Measurements from ENCODE around the gene CFAP20. TPM values are rescaled to one million over a fixed set of nuclear protein-coding genes. Genes with fewer than 3 reads are reported as not detected.

The CFAP20 gene
- total RNA-seq, 4 donors from 2014 or later: 6.6 to 26.5 (median 21.4) TPM

DNA sequence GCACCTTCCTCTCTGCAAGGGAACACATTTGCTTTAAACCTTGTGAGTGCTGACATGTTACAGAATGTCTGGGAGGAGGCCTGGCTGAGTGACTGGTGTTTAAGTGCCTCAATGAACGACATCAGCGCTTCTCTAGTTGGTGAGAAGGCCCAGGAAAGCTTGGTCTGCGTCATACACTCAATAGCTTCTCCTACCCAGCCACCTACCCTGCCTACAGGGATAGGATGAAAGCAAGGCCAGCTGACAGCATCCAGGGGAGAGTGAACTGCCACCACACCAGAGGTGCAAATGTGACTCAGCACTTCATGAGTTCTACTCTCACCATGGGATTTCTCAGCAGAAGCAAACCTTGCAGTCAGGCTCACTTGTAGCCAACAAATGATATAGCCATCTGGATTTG lies 31.7 kb upstream of the CFAP20 start:
- TF ChIP-seq, protein P1, sequence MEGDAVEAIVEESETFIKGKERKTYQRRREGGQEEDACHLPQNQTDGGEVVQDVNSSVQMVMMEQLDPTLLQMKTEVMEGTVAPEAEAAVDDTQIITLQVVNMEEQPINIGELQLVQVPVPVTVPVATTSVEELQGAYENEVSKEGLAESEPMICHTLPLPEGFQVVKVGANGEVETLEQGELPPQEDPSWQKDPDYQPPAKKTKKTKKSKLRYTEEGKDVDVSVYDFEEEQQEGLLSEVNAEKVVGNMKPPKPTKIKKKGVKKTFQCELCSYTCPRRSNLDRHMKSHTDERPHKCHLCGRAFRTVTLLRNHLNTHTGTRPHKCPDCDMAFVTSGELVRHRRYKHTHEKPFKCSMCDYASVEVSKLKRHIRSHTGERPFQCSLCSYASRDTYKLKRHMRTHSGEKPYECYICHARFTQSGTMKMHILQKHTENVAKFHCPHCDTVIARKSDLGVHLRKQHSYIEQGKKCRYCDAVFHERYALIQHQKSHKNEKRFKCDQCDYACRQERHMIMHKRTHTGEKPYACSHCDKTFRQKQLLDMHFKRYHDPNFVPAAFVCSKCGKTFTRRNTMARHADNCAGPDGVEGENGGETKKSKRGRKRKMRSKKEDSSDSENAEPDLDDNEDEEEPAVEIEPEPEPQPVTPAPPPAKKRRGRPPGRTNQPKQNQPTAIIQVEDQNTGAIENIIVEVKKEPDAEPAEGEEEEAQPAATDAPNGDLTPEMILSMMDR (IDR thresholded peaks at IDR 0.05): no peak
- TF ChIP-seq POLR2A (IDR thresholded peaks at IDR 0.05) (no peak), POLR2AphosphoS5 (IDR thresholded peaks at IDR 0.05) (no peak), EP300 (IDR thresholded peaks at IDR 0.05; ENCODE audit: low read depth) (no peak)
- Histone ChIP-seq H3K27ac (no peak overlapping the region), H3K9me3 (no peaks in the 10 kb centered on the region), H3K4me1 (no peaks in the 10 kb centered on the region), H3K27me3 (no peaks in the 10 kb centered on the region), H3K36me3 (peaks cover 0 to 40% (median 20%) of the 10 kb centered on the region in 4 donors), H3K4me3 (no peak overlapping the region)
- intact Hi-C loops (cut with DNase I; ENCODE audit: low total_unique reads): no loop called here
- 75% methylated on average over 3 of the region's 3 CpGs; no CpG with 5 or more reads in 1 of the 2 donors for WGBS, 2 donors (ENCODE audit: low coverage in 1 of 2)
- in situ Hi-C loops (cut with MboI; ENCODE audit: low pct_ligation_motif_present in 1 of 4, low pct_unique_long_range_greater_than_20kb in 1 of 4, low sequenced_read_pairs in 3 of 4): no loop called here
- DNase-seq: no peak

DNA sequence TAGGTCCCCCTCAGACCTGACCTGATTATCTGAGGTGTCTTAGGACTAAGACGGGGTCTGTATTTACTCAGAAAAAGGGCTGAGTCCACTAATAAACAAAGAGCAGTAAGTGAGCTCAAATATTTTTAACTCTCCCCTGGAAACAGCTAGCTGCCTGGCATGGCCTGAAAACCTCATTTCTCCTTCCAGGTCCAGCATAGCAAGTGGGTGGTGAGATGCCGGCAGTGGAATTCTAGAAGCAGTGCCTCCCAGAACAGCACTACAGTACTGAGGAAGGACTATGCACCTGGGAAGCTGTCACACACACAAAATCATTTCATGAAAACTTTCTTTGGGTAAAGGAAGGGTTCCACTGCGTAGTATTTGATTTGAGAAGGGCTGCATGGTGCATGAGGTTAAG lies 29.5 kb upstream of the CFAP20 start:
- Histone ChIP-seq H3K4me1 (no peaks in the 10 kb centered on the region), H3K9me3 (no peaks in the 10 kb centered on the region), H3K36me3 (peaks cover 0 to 18% (median 10%) of the 10 kb centered on the region in 4 donors), H3K4me3 (no peak overlapping the region), H3K27ac (no peak overlapping the region), H3K27me3 (no peaks in the 10 kb centered on the region)
- WGBS, 2 donors (ENCODE audit: low coverage in 1 of 2): 86 to 91% methylated on average over 2 to 3 of the region's 3 CpGs
- no peak for DNase-seq
- TF ChIP-seq POLR2AphosphoS5 (IDR thresholded peaks at IDR 0.05) (no peak), POLR2A (IDR thresholded peaks at IDR 0.05) (no peak), EP300 (IDR thresholded peaks at IDR 0.05; ENCODE audit: low read depth) (no peak)
- TF ChIP-seq, protein P1 (IDR thresholded peaks at IDR 0.05): no peak
- intact Hi-C loops (cut with DNase I; ENCODE audit: low total_unique reads) (no loop called here), in situ Hi-C loops (cut with MboI; ENCODE audit: low pct_ligation_motif_present in 1 of 4, low pct_unique_long_range_greater_than_20kb in 1 of 4, low sequenced_read_pairs in 3 of 4) (no loop called here)

GRCh38 chr16:58157951-58158540 lies 28.9 kb upstream of the CFAP20 start:
- no peak overlapping the region for H3K27ac ChIP-seq
- in situ Hi-C loops (cut with MboI; ENCODE audit: low pct_ligation_motif_present in 1 of 4, low pct_unique_long_range_greater_than_20kb in 1 of 4, low sequenced_read_pairs in 3 of 4) (no loop called here), intact Hi-C loops (cut with DNase I; ENCODE audit: low total_unique reads) (no loop called here)
- DNase-seq: no peak
- no peak for TF ChIP-seq POLR2A (IDR thresholded peaks at IDR 0.05)
- WGBS, 2 donors (ENCODE audit: low coverage in 1 of 2): 82 to 87% methylated on average over 13 to 29 of the region's 29 CpGs
- H3K9me3 ChIP-seq: no peaks in the 10 kb centered on the region
- H3K27me3 ChIP-seq: no peaks in the 10 kb centered on the region
- peaks cover 0 to 15% (median 6%) of the 10 kb centered on the region in 4 donors for H3K36me3 ChIP-seq
- H3K4me1 ChIP-seq: no peaks in the 10 kb centered on the region
- no peak overlapping the region for H3K4me3 ChIP-seq

DNA sequence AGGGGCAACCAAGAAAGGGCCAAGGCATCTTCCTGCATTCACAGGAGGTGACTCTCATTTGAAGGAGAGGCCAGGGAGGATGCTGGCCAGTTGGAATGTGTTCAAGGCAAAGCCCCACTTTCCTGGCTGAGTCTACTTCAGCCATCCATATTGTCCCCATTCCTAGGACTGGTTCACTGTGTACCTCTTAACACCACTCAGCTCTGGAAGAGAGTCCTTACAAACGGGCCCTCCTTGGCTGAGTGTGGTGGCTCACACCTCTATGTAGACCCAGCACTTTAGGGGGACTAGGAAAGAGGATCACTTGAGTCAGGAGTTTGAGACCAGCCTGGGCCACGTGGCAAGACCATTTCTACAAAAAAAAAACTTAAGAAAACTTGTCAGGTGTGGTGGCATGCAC lies 28.1 kb upstream of the CFAP20 start:
- TF ChIP-seq POLR2A (IDR thresholded peaks at IDR 0.05) (no peak), EP300 (IDR thresholded peaks at IDR 0.05; ENCODE audit: low read depth) (no peak), POLR2AphosphoS5 (IDR thresholded peaks at IDR 0.05) (no peak)
- TF ChIP-seq, protein P1 (IDR thresholded peaks at IDR 0.05): no peak
- no peak for DNase-seq
- H3K4me3 ChIP-seq: no peak overlapping the region
- H3K27ac ChIP-seq: no peak overlapping the region
- intact Hi-C loops (cut with DNase I; ENCODE audit: low total_unique reads): no loop called here
- in situ Hi-C loops (cut with MboI; ENCODE audit: low pct_ligation_motif_present in 1 of 4, low pct_unique_long_range_greater_than_20kb in 1 of 4, low sequenced_read_pairs in 3 of 4): no loop called here
- peaks cover 0 to 7% (median 4%) of the 10 kb centered on the region in 4 donors for H3K36me3 ChIP-seq
- H3K9me3 ChIP-seq: no peaks in the 10 kb centered on the region
- no peaks in the 10 kb centered on the region for H3K4me1 ChIP-seq
- 80 to 83% methylated on average over 1 to 2 of the region's 2 CpGs for WGBS, 2 donors (ENCODE audit: low coverage in 1 of 2)
- no peaks in the 10 kb centered on the region for H3K27me3 ChIP-seq

- no peak for DNase-seq
- 63% methylated on average over 2 of the region's 2 CpGs; no CpG with 5 or more reads in 1 of the 2 donors for WGBS, 2 donors (ENCODE audit: low coverage in 1 of 2)
- Histone ChIP-seq H3K36me3 (no peaks in the 10 kb centered on the region), H3K27me3 (no peaks in the 10 kb centered on the region), H3K4me1 (no peaks in the 10 kb centered on the region), H3K27ac (no peak overlapping the region), H3K9me3 (no peaks in the 10 kb centered on the region), H3K4me3 (no peak overlapping the region)
- in situ Hi-C loops (cut with MboI; ENCODE audit: low pct_ligation_motif_present in 1 of 4, low pct_unique_long_range_greater_than_20kb in 1 of 4, low sequenced_read_pairs in 3 of 4) (no loop called here), intact Hi-C loops (cut with DNase I; ENCODE audit: low total_unique reads) (no loop called here)
- TF ChIP-seq POLR2A (IDR thresholded peaks at IDR 0.05): no peak
- TF ChIP-seq POLR2AphosphoS5 (IDR thresholded peaks at IDR 0.05): no peak
- no peak for TF ChIP-seq EP300 (IDR thresholded peaks at IDR 0.05; ENCODE audit: low read depth)
- TF ChIP-seq, protein P1 (IDR thresholded peaks at IDR 0.05): no peak
Observed at GRCh38 chr16:58155839-58156238, 26.7 kb upstream of the CFAP20 start.
